NCI-H2196 (cell line): ENCODE data around the gene NDRG4.
A peak's percentile ranks its signal among the peaks of the same experiment; 100 is the strongest.

Experiments
- DNase-seq: peaks from one replicate; lab custom pipeline; 2025; ENCODE audit not compliant: unreplicated experiment; lab: John Stamatoyannopoulos, UW

NDRG4 gene

DNA sequence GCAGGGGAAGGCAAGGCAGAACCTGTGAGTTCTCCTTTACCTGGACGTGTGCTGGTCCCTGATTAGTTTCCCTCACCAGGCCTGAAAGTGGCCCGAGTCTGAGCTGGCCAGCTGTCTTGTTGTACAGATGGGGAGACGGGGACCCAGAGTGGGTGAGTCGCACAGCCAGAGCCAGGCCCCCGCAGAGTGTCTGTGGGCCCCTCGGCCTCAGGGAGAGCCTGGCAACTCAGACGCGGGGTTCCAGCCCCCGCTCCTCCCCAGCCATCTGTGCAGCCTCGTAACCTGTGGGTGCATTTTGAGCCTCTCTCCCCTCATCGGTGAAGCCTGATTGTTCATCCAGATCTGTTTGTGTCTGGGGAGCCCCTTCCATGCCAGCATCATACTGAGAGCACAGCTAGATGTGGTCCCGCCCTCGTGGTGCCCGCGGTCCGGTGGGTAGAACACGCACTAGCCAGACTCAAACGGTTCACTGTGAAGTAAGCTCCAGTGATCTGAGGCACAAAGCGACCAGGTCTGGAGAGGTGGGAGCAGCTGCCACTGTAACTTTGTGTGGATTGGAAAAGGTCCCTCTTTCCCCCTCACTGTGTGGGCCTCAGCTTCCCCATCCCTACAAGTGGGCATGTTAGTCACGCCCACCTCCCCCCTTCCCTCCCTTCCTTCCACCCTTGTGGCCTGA lies 6.0 kb upstream of the NDRG4 start:
- no peak for DNase-seq

DNA sequence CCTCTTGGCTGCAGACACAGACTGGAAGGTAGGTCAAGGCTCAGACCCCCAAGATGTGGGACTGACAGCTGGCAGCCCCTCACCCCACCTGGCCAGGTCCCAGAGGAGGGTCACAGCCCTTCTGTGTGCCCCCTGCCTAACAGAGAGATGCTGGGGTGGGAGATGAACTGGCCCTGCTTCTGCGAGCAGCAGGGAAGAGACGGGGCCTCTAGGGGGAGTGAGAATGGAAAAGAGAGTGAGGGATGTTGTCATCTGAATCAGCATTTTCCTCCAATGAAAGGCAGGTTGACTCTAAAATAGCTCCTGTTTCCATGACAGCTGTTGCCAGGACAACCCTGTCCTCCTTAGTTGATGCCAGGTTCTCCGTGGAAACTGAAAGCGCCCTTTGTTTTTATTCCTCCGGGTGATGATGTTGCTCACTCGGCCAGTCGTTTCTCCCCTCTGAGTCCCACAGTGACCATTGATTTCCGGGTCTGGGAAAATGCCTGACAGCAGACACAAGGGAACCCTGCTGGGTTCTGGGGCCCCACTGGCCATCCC lies 4.9 kb upstream of the NDRG4 start:
- DNase-seq = peak; percentile 88

DNA sequence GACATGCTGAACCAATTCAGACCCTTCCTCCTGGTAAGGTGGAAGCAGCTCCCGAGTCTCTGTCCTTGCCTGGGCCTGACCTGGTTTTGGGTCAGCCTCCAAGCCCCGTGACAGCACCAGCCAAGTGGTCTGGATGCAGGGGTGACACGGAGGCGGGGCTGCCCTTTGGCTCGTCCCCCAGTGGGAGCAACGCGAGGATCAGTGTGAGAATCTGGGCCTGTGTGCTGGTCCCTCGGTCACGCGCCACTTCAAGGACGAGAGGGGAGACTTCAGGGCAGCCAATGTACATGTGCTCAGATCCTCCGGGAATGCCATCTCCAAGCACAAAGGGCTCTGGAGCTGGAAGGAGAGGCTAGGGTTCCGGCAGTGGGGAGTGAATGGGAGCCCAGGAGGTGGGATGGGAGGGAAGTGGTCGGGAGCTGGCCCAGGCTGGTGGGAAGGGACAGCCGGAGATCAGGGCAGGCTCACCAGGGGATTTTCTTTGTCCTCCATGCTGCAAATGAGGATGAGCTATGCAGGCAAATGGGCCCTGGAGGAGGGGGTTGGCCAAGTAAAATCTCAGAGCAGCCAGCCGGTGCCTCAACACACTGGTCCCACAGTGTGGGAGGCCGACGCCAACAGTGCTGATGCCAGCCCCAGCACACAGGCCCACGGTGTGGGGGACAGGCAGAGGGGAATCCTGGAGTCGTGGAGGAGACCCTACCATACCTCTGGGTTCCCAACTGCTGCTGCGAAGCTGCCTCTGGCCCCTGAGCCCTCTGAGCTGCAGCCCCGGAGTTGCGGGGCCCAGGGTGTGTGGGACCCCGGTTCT lies 4.2 kb upstream of the NDRG4 start:
- DNase-seq = no peak

DNA sequence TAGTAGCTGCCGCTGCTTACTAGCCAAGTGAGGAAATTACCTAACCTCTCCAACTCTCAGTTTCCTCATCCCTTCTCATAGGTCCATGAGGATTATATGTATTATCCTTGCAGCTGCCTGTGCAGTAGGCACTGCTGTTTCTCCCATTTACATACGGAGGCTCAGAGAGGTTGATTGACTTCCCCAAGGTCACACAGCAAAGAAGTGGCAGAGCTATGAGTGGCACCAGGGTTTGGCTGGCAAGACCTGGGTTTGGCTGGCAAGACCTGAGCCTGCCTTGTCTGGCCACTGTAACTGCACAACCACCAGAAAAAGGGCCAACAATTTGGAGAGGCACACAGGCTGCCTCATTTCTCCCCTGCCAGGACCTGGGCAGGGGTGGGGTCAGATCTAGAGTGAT lies 2.5 kb upstream of the NDRG4 start:
- DNase-seq = no peak

DNA sequence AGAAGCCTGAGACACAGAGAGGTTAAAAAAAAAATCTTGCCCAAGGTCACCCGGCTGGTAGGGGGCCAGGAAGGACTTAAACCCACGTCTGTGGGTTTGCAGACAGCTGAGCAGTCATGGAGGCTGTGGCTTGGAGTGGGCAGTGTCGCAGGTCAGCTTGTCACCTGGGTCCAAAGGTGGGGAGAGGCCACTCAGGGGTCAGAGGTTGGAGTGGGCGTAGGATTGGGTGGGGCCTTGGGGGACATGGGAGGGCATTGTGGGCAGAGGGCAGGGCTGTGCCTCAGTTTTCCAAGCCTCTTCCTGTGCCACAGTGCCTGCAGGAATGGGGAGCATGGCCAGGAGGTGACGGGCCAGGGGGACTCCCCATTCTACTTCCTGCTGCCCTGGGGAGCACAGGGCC lies 2.0 kb upstream of the NDRG4 start:
- no peak for DNase-seq

DNA sequence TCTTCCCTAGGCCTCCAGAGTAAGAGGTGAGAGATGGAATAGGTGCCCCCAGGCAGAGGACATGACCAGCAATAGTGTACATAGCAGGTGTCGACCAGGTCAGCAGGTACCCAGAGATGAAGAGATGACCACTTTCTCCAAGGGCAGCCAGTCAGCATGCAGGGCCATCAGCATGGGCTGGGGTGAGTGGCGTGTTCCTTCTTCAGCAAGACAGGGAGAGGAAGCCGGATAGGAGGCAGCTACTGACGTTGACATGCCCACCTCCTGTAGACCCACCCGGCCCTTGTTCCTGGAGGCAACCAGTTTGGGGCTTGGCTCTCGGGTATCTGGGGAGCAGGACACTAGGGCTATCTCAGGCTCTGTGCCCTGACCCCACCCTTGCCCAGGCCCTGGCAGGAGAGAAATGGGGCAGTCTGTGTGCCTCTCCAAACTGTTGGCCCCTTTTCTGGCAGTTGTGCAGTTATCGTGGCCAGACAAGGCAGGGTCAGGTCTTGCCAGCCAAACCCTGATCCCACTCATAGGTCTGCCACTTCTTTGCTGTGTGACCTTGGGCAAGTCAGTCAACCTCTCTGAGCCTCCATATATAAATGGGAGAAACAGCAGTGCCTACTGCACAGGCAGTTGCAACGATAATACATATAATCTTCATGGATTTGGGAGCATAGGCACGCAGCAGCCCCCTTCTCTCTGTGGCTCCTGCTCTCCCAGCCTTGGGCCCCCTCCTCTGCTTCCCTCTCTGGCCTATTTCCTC lies 1.4 kb upstream of the NDRG4 start:
- no peak for DNase-seq

DNA sequence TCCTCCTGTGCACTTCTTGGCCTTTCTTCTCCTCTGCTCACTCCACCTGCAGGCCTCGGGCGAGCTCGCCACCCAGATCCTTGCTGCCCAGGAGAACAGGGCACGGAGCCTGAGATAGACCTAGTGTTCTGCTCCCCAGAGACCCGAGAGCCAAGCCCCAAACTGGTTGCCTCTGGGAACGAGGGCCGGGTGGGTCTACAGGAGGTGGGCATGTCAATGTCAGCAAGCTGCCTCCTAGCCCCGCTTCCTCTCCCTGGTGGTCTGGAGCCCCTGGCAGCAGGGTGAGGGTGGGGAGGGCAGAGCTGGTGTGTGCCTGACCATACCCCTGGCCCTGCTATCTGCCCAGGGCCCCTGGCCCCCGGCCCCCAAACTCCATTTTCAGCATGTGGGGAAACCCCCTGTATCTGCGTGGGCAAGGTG lies 841 bp upstream of the NDRG4 start:
- no peak for DNase-seq

DNA sequence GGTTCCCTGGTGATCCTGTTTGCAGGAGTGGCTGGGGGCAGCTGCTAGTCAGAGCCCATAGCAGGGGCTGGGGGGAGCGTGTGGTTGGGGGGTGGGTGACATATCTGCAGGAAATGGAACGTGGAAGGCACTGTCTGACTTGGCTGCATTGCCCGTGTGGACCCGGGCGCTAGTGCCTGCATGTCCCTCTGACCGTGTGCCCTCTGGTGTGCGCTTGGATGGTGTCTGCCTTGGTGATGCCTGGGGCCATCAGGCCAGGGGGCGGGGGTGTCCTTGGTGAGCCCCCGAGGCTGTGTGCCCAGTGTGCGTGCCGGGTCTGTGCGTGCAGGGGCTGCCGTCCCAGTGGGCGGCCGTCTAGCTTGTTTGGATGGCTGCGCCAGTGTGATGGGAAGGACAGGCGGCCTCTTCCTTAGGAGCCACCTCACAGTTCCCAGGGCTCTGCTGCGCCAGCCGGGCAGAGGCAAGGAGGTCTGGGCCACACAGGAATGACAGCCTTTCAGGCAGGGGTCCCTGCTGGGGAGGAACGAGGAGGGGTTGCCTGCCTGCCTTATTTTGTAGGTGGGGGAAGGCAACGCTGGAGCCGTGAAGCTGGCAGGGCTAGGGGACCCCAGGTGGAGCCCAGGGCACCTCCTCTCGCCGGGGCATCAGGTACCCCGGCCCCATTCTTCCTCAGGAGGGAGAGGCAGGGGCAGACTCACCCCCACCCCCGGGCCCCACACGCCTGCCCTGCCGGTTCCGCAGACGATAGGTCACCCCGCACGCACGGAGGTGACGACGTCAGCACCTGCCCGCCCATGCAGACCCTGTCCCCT lies 693 bp downstream of the NDRG4 start:
- peak; percentile 20 for DNase-seq

DNA sequence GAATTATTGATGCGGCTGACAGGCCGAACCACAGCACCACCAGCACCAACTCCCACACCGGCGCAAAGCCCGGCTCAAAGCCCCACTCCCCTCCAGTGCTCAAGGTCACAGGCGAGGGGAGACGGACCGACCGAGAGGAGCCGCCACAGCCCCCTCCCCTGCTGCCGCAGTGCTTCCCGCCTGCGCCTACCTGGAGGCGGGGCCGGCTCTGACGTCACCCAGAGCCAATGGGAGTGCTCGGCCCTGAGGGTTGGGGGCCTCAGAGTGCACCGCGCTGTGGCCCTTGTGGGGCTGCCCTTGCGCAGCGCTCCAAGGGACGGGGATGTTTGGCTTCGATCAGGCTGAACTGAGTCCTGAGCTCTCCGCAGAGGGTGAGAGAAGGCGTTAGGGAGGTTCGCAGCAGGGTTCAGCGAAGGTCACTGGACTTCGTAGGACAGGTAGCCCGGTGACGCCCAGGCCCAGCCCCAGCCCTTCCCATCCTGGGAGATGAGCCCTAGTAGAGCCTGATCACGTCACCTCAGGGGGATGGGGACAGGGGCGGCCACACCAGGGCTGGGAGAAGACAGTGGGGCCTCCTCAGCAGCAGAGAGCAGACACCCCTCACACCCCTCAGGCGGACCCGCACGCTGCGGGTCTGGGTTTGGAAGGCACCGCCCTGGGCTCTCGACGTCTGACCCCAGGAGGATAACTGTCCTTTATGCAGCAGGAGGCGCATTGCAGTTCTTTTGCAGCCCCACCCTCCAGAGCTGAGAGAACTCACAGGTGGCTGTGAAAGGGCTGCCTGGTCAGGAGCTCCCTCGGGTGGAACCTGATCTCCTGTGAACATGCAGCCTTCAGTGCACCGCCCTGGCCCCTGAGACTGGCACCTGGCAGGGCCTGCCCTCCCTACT lies 1.5 kb downstream of the NDRG4 start:
- DNase-seq = peak; percentile 49

DNA sequence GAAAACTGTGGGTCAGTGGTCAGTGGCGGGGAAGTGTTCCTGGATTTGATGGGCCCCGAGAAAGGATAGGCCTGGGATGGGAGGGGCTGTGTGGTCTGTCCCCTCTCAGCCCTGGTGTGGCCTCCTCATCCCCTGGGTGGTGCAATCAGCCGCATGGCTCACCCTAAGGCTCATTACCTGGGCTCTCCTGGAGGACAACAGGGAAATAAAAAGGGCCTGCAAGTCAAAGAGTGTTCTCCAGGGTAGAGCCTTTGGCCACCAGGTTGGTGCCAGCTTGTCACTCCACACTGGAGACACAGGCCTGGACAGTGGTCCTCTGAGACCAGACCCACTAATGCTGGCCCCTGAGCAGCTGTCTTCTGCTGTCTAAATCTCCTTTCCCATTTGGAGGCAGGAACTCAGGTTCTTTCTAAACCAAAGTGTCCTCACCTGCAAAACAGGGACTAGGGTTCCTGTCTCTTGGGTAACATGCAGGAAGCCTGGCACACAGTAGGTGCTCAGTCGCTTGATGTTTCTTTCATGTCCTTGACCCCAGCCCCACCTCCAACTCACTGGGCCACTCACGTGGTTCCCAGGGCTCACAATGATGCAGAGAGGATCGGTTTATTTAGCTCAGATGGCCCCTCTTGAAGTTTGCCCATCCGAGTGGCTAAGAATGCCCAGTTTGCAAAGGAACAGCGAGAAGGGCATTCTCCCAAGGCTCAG lies 2.4 kb downstream of the NDRG4 start:
- no peak for DNase-seq

DNA sequence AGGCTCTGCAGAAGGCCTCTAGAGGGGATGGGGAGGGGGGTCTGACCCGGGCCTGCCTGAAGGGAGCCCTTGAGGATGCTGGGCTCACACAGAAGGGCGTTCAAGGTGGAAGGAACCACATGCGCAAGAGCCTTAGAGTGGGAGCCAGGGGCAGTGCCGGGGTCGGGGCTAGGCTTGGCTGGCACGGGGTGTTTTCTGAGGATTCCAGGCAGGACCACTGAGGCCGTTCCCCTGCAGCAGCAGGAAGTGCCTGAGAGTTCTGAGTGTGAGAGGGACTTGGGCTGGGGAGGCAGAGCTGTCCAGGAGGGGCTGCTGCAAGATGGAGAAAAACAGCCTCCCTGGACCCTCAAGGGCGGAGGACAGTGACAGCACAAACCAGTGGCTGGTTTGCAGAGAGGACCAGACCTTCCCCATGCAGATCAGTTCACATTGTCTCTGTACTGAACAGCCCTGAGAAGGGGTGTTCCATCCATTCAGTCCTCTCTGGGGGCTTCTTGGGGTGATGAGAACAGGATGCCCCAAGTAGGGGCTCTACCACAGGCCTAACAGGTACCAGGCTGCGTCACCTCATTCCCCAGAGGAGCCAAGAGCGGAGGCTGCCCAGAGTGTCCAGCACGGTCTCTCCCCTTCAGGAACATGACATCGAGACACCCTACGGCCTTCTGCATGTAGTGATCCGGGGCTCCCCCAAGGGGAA lies 3.4 kb downstream of the NDRG4 start:
- DNase-seq = no peak

DNA sequence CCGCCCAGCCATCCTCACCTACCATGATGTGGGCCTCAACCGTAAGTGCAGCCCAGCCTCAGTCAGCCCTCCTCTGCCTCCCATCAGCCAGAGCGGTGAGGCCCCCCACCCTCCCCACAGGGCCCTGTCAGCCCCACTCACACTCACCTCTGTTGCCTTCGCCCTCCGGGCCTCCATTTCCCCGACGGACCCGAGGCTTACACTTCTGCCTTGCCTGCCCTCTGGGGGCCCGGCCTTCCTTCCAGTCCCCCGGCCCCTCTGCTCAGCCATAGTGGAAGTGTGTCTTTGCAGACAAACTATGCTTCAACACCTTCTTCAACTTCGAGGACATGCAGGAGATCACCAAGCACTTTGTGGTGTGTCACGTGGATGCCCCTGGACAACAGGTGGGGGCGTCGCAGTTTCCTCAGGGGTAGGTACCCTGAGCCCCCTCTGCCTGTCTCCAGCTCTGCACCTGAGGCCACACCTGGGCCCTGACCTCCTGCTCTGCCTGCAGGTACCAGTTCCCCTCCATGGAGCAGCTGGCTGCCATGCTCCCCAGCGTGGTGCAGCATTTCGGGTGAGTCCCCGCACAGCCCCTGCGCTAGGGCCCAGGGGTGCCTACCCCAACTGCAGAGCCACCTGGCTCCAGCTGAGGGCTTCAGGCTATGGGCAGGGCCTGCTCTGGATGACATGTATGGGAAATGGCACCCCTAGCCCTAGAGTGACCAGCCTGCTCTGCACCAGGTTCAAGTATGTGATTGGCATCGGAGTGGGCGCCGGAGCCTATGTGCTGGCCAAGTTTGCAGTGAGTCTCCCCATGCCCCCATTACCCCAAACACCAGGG lies 4.1 kb downstream of the NDRG4 start:
- DNase-seq = no peak

DNA sequence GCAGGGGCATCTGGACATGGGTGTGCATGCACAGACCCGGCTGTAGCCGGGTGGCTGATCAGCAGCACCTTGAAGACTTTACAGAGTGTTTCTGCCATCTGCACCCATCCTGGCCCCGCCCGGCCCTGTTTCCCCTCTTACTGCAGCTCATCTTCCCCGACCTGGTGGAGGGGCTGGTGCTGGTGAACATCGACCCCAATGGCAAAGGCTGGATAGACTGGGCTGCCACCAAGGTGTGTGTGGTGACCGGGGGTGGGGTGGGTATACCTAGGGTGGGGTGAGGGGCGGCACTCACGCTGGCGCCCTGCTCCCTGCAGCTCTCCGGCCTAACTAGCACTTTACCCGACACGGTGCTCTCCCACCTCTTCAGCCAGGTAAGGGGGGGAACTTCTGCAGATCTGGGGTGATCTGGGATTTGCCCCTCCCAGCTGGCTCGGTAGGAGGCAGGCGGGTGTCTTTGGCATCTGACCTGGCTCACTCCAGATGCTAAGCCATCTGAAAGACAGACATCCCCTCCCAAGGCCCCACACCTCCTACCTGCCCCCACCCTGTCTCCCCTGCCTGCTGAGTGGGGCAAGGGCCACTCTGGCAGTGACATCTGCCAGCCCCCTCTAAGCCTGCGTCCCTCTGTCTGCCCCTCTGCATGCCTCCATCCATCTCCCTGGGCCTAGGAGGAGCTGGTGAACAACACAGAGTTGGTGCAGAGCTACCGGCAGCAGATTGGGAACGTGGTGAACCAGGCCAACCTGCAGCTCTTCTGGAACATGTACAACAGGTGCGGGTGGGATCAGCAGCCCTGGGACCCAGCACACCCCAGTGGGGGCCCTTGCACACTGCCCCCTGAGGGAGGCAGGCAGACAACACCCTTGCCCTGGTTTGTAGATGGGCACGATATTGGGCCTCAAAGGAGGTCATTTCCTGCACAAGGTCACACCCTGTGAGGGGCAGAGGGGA lies 6.6 kb downstream of the NDRG4 start:
- DNase-seq = no peak

DNA sequence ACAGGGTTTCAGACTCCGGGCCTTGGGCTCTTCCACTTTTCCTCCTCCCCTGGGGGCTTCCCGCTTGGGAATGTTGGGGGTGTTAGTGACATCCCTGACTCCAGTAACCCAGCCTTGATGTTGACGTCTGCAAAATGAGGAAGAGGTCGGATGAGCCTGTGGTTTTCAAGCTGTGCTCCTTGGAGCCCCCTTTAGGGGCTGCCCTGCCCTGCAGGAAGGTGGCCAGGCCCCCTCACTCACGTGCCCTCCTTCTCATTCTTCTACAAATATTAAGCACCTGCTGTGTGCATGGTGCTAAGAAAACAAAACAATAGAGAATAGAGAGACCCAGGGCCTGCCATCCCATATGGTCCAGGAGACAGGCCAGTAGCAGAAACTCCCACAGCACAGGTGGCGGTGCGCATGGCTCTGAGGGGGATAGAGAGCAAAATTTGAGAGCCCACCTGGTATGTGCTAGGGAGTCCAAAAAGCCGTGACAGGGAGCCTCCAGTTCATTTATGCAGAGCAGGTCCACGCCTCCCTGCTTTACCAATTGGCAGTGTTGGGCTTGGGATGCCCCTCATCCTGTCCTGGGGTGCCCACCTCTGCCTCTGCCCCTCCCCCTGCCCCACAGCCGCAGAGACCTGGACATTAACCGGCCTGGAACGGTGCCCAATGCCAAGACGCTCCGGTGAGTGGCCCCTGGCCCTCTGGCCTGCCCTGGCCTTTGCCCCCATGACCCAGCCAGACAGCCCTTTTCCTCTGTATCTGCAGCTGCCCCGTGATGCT lies 7.4 kb downstream of the NDRG4 start:
- DNase-seq = no peak

DNA sequence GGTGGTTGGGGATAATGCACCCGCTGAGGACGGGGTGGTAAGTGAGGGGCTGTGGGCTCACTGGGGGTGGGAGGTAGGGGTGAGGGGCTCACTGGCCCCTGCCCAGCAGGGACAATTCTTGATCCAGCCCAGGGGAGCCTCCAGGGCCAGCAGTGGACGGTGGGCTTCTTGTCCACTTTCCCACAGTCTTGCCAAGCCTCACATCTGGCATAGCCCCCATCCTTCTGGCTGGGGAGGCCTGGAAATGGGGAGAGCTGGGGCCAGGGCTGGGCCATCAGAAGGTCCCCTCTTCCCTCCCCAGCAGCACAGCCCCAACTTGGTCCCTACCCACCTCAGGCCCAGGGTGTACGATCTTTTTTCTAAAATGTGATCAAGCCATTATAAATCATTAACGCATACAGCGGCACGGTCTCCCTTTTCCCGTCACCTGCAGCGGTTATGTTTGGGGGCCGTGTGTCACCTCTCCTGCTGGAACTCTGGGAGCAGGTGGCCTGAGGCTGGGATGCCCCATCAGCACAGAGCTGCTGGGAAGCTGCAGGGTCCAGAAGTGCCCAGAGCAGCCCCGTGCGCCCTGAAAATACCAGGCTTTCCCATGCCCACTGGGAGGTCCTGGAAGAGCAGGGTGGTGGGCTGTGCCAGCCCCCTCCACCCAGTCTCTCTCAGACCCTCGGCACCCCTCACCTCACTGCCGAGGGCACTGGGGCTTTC lies 8.2 kb downstream of the NDRG4 start:
- DNase-seq = no peak
